GM18502 (cell line): ENCODE results near the gene SULT1A2.
"Not testable (repeated sequence)": the region's sequence is repeated elsewhere in the genome, so short reads cannot be mapped to it uniquely, and the experiment has no call there.

ENCODE experiments used
- ATAC-seq: cut with Tn5 transposase; IDR thresholded peaks from one replicate; pipeline ENCODE4 v1.9.1; 2021; ENCODE audit warnings: mild to moderate bottlenecking; ENCODE audit not compliant: unreplicated experiment, poor library complexity

The SULT1A2 gene

DNA sequence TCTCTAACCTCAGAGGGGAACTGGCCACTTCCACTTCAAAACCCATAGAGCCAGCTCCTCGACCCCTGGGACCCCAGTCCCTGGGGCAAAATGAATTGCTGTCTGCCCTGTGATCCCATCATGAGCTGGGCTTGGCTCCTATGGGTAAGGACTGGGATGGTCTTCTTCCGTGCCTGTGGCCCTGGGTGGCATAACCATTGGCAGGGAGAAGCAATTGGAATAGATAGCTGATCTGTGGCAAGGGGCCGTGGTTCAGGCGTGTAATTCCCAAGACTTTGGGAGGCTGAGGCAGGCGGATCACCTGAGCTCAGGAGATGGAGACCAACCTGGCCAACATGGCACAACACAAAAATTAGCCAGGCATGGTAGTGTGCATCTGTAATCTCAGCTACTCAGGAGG, 4.3 kb downstream of the SULT1A2 start:
- no peak for ATAC-seq

GRCh38 chr16:28591355-28591754, 5.5 kb downstream of the SULT1A2 start:
- ATAC-seq: no peak

DNA sequence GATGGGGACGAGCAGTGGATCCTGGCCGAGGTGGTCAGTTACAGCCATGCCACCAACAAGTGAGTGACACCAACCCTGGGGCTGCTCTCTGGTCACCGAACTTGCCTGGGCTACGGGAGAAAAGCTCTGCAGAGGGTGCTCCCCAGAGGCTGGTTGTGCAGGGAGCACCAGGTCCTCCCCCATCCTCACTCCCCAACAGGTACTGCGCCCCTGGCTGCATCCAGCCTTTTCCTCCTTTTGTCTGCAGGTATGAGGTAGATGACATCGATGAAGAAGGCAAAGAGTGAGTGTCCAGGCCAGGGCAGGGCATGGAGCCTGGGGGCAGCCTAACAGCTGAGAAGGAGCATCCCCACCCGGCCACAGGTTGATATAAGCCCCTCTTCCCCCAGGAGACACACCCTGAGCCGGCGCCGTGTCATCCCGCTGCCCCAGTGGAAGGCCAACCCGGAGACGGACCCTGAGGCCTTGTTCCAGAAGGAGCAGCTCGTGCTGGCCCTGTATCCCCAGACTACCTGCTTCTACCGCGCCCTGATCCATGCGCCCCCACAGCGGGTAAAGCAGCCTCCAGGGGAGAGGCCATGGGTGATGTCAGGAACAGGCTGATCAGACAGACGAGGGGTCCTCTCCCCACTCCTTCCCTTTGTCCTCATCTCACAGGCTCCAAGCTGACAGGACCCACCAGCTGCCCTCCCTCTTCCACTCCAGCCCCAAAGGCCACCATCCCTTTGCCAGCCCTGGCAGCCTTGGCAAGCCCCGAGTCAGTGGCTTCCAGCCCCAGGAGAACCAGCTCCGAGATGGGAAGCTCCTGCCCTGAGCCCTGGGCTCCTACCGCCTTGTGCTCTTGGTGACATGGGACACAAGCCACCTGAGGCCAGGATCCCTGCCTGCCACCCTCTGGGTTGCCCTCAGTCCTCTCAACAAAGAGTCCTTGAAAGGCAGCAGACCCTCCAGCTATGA, 6.2 kb downstream of the SULT1A2 start:
- ATAC-seq: no peak

DNA sequence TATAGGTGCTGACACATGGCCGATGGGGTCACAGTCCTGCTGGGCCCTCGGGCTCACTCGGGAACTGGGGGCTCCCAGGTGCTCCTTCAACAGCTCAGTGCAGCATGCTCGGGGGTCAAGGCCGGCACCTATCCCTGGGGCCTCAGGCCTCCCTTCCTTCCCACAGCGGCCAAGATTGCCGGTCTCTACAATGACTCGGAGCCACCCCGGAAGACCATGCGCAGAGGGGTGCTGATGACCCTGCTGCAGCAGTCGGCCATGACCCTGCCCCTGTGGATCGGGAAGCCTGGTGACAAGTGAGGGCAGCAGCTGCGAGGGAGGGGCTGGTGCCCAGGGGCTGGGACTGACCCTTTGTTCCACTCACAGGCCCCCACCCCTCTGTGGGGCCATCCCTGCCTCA, 6.9 kb downstream of the SULT1A2 start:
- no peak for ATAC-seq

DNA sequence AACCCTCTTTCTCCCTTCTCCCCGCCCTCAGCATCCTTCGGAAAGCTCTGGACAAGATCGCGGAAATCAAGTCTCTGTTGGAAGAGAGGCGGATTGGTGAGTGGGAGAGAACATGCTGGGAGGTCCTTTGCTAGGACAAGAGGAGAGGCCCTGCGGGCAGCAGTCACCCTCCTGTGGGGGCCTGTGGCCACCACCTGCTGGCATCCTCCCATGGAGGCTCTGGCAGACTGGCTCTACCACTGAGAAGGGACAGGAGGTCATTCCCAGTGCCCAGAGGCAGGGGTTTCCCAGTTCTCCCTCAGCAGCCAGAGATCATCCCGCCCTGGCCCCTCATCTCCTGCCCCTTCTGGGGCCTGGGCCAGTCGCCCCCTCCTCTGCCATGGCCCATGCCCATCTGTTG, 7.8 kb downstream of the SULT1A2 start:
- no peak for ATAC-seq

GRCh38 chr16:28587386-28587785, 9.5 kb downstream of the SULT1A2 start:
- ATAC-seq: no peak

DNA sequence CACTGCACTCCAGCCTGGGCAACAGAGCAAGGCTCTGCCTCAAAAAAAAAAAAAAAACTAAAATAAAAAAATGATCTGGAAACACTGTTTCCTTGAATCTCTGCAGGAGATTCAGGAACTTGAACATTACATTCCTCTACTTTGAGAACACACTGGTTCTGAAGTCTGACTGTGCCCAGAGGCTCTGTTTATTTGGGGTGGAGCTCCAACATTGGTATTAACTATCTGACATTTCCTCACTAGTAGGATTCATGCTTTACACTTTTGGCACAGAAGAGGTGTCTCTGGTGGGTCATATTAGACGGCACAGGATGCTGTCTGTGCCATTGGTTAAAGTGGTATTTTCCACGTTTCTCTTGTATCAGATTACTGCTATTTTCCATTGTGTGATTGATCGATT, 10.4 kb downstream of the SULT1A2 start:
- no peak for ATAC-seq

- no peak for ATAC-seq
Observed at GRCh38 chr16:28585674-28586073, 11.2 kb downstream of the SULT1A2 start.

DNA sequence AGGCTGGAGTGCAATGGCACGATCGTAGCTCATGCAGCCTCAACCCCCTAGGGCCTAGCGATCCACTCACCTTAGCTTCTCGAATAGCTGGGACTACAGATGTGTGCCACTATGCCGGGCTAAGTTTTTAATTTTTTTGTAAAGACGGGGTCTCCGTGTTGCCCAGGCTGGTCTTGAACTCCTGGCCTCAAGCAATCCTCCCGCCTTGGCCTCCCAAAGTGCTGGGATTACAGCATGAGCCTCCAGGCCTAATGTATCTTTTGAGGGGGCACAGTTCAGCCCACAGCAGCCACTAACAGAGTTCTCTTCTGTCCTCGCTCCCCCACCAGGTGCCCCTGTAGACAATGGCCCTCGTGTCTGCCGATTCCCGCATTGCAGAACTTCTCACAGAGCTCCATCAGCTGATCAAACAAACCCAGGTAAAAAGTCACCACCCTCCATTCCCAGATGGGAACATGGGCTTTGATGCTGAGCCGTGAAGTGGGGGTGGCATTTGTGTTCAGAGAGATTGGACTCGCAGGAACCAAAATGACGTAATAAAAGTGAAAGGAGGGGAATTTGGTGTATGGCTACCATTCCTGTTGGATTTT, 16.0 kb downstream of the SULT1A2 start:
- no peak for ATAC-seq

- no peak for ATAC-seq
Observed at GRCh38 chr16:28575446-28576109, 21.3 kb downstream of the SULT1A2 start.

DNA sequence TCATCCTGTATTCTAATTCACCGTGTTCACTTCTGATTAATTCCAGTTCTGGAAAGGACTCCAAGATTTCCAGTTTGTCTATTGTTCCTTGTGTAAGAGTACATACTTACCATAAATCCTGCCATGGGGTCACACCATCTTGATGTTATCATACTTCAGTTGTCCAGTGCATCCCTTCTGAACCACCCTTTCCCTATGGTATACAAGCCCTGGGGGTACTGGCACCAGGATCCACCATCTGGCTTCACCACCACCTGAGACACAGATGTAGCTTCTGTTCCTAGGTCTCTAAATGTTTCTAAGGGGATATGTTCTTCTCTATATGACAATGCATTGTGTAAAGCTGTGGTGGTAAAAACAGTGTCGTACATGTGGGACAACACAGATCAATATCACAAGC, 21.9 kb downstream of the SULT1A2 start:
- no peak for ATAC-seq

DNA sequence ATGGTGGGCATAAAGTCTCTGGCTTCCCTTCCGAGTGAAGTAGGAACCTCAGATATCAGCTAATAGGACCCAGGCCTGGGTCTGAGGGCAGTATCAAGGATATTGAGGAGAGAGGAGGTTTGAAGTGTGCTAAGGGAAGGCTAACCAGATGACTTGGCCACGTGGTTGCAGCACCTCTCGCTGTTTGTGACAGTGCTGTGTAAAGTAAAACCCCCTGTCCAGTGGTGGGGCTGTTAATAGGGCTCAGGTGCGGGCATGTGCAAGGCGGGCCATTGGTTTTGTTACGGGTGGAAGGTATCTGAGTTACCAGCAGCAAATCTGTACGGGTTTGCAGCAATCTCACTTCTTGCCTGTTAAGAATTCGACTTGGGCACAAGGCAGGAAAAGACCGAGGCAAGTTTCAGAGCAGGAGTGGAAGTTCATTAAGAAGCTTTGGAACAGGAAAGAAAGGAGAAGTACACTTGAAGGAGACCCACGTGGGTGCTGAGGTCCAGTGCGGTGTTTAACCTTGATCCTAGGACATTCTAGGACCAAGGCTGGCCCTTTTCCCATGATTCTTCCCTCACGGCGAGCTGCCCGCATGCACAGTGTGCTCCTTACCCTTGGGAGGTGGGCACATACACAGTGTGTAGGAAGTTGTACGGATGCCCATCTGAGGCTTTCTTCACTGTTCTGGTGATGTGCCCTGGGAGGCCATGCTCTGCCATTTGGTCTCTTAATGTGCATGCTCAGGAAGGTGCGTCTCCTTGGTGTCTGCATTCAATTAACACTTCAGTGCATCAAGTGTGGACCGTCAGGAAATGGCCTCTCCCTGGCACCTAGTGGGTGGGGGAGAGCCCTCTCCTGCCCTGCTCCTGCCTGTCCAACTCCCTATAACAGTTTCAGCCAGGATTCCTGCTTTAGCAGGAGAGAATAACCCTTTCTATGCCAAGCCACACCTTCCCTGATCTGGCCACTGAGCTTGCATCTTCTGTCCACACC, 22.8 kb downstream of the SULT1A2 start:
- no peak for ATAC-seq

DNA sequence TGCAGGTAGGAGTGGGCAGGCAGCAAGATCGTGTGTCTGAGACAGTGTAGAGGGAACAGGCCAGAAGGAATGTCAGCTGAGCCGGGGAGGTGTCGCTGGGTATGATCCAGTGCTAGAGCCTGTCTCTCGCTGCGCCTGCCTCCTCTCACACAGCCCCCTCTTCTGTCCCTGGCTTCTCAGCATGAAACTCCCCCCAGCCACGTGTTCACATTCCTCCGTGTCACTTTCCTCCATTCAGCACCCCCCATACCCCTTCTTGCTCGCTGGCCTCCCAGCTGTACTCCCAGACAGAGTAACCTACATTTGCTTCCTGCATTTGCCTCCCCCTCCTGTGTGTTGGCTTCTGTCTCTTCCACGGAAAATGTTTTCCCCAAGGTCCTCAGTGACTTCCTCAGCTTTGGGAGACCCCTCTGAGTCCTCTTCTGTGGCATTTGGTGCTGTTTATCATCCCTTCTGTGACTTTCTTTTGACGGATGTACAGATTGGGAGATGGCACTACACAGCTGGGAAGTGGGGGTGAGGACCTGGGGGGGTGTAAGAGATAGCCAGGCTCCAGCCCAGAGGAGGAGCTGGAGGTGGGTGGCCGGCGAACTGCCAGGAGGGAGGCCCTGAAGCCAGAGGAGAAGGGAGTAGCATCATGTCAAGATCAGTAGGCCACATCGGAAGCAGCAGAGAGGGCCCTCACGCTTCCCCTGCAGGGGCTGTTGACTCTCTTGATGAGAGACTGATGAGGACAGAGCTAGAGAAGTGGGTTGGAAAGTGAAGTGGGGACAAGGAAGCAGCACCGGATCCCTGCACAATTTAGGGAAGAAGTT, 23.9 kb downstream of the SULT1A2 start:
- ATAC-seq: no peak

GRCh38 chr16:28569968-28570752, 26.7 kb downstream of the SULT1A2 start:
- no peak for ATAC-seq

- no peak for ATAC-seq
Observed at GRCh38 chr16:28569021-28569420, 27.8 kb downstream of the SULT1A2 start.

DNA sequence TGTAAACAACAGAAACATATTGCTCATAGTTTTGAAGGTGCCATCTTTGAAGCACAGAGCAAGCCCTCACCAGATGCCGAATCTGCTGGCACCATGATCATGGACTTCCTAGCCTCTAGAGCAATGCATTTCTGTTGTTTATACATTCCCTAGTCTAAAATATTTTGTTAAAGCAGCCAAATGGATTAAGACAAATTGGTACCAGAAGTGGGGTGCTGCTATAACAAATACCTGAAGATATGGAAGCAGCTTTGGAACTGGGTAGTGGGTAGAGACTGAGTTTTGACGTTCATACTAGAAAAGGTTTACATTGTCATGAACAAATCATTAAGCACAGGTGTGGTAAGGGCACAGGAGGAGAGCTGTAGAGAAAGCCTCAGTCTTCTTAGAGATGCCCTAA, 29.6 kb downstream of the SULT1A2 start:
- no peak for ATAC-seq

- ATAC-seq: not testable (repeated sequence)
Observed at GRCh38 chr16:28566233-28566925, 30.5 kb downstream of the SULT1A2 start.

- ATAC-seq: no peak
Observed at GRCh38 chr16:28563218-28563617, 33.6 kb downstream of the SULT1A2 start.
